ENCODE measurements around the gene PEX11A.

The PEX11A gene

DNA sequence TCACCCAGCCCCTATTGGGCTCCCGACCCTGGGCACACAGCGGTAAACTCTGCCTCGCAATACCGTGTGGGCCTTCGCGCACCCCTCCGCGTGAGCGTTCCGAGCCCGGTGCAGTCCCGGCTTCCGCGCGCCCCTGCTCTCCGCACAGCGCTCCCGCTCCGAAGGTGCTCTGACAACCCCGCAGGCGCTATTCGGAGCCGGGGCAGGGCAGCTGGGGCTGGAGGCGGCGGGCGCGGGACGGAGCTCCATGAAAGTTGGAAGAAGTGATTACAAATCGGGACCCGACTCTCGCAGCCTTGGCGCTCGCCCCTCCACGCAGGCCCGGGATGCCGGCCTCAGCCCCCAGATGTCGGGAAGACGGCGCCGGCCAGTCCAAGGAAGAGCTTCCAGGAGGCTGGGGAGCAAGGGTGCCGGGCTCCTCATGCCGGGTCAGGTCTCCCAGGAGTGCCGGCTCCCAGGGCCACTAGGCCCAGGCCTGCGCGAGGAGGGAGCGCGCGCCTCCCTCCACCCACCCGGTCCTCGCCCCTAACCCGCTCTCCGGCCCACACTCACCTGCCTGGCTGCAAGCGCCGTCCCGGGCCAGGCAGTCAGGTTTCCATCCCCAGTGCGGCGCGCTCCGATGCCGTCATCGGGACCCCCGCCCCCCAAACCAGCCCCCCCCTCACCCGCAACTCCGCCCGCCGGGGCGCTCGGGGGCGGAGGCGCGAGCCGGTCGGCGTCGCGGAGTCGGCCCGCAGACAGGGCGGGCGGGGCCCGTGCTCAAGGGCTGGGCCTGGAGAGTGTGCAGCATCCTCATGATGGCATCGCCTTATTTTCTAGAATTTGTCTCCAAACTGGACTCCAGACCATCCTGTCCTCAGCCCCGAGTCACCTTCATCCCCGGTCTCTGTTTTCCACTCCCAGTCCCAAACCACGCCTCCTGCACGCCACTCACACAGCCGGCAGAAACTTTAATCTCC is 35.4 kb downstream of the PEX11A start, which contains the start of gene KIF7:
TSS of gene KIF7 (minus strand) at position 621 of the 959 bp plus-strand sequence. CDS start 2,537 bp downstream, outside the sequence.
- POLR2A ChIA-PET, result interaction anchor here (1.3 to 1.6 kb wide), 2 partner anchors 10 to 13 kb away, joined by 4 to 5 read pairs; no protein-coding TSS in a partner anchor
- TF ChIP-seq, protein P1, sequence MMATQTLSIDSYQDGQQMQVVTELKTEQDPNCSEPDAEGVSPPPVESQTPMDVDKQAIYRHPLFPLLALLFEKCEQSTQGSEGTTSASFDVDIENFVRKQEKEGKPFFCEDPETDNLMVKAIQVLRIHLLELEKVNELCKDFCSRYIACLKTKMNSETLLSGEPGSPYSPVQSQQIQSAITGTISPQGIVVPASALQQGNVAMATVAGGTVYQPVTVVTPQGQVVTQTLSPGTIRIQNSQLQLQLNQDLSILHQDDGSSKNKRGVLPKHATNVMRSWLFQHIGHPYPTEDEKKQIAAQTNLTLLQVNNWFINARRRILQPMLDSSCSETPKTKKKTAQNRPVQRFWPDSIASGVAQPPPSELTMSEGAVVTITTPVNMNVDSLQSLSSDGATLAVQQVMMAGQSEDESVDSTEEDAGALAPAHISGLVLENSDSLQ (IDR thresholded peaks at IDR 0.05), result peak; percentile 63
- no peak for TF ChIP-seq ELF4 (IDR thresholded peaks at IDR 0.05)
- TF ChIP-seq LEF1 (IDR thresholded peaks at IDR 0.05; ENCODE audit: borderline replicate concordance), result no peak
- no peak for TF ChIP-seq FOXK2 (IDR thresholded peaks at IDR 0.05)
- peak; percentile 42; the same call in 1 of the 2 replicates for TF ChIP-seq L3MBTL2 (conservative IDR thresholded peaks at IDR 0.05)
- peak; percentile 50; the same call in 1 of the 2 replicates for TF ChIP-seq FOXM1 (IDR thresholded peaks at IDR 0.05; ENCODE audit: borderline replicate concordance)
- no peak for TF ChIP-seq CTBP1 (IDR thresholded peaks at IDR 0.05; ENCODE audit: borderline replicate concordance)
- no peak for TF ChIP-seq SUZ12 (IDR thresholded peaks at IDR 0.05)
- TF ChIP-seq TARDBP (IDR thresholded peaks at IDR 0.05), result no peak
- TF ChIP-seq FOXA1 (IDR thresholded peaks at IDR 0.05), result no peak
- no peak for TF ChIP-seq ARNT (IDR thresholded peaks at IDR 0.05)
- CTCF ChIA-PET, result interaction anchor here (0.5 kb wide), 1 partner anchor 315 kb away, joined by 6 read pairs; no protein-coding TSS in a partner anchor
- DNase-seq (ENCODE audit: extremely low spot score), result peak; percentile 92

DNA sequence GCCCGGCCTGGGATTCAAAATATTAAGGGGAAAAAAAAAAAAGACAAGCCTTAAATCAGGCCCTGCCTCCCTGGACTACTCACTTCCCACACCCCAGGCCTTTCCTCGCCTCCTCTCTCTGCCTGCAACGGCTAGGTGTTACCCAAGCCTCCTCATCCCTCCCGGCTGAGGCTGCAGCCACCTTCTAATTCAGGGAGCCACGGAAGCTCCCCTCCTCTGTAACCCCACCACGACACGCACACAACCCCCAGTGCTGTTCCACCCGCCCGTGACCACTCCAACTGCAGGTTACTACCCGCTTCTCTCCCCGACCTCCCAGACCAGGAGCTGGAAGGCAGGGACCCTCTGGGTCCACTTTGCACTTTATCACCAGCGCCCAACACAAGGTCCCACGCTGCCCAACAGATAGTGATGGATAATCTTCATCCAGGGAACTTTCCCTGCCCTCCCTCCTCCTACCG is 36.2 kb downstream of the PEX11A start:
- ChIA-PET CTCF (interaction anchor here (0.5 kb wide), 1 partner anchor 316 kb away, joined by 6 read pairs; no protein-coding TSS in a partner anchor), POLR2A (interaction anchor here (1.3 to 1.6 kb wide), 2 partner anchors 11 to 14 kb away, joined by 4 to 5 read pairs; no protein-coding TSS in a partner anchor)
- no peak for DNase-seq (ENCODE audit: extremely low spot score)
- TF ChIP-seq FOXA1 (IDR thresholded peaks at IDR 0.05) (no peak), FOXM1 (IDR thresholded peaks at IDR 0.05; ENCODE audit: borderline replicate concordance) (no peak), ARNT (IDR thresholded peaks at IDR 0.05) (no peak), BHLHE40 (IDR thresholded peaks at IDR 0.05; ENCODE audit: borderline replicate concordance) (no peak), NFRKB (IDR thresholded peaks at IDR 0.05) (no peak), ELF4 (IDR thresholded peaks at IDR 0.05) (no peak), FOXK2 (IDR thresholded peaks at IDR 0.05) (no peak), L3MBTL2 (conservative IDR thresholded peaks at IDR 0.05) (no peak), LEF1 (IDR thresholded peaks at IDR 0.05; ENCODE audit: borderline replicate concordance) (no peak), HDGF (IDR thresholded peaks at IDR 0.05; ENCODE audit: borderline replicate concordance) (no peak), TARDBP (IDR thresholded peaks at IDR 0.05) (no peak), CTBP1 (IDR thresholded peaks at IDR 0.05; ENCODE audit: borderline replicate concordance) (no peak)
- TF ChIP-seq, protein P1 (IDR thresholded peaks at IDR 0.05), result no peak

- DNase-seq (ENCODE audit: extremely low spot score), result no peak
- no peak for TF ChIP-seq ZNF384 (IDR thresholded peaks at IDR 0.05)
- no peak for TF ChIP-seq SP1 (IDR thresholded peaks at IDR 0.05)
- no peak for TF ChIP-seq HDGF (IDR thresholded peaks at IDR 0.05; ENCODE audit: borderline replicate concordance)
- ChIA-PET POLR2A (no interaction called here), CTCF (no interaction called here)
Observed at GRCh38 chr15:89653578-89653977, 37.0 kb downstream of the PEX11A start.

GRCh38 chr15:89652666-89653065 is 37.9 kb downstream of the PEX11A start:
- TF ChIP-seq LEF1 (IDR thresholded peaks at IDR 0.05; ENCODE audit: borderline replicate concordance), result no peak
- TF ChIP-seq HDGF (IDR thresholded peaks at IDR 0.05; ENCODE audit: borderline replicate concordance), result no peak
- no peak for TF ChIP-seq BHLHE40 (IDR thresholded peaks at IDR 0.05; ENCODE audit: borderline replicate concordance)
- TF ChIP-seq FOXK2 (IDR thresholded peaks at IDR 0.05), result no peak
- no peak for TF ChIP-seq L3MBTL2 (conservative IDR thresholded peaks at IDR 0.05)
- TF ChIP-seq NFRKB (IDR thresholded peaks at IDR 0.05), result no peak
- no peak for TF ChIP-seq SUZ12 (IDR thresholded peaks at IDR 0.05)
- ChIA-PET POLR2A (no interaction called here), CTCF (no interaction called here)
- no peak for DNase-seq (ENCODE audit: extremely low spot score)

DNA sequence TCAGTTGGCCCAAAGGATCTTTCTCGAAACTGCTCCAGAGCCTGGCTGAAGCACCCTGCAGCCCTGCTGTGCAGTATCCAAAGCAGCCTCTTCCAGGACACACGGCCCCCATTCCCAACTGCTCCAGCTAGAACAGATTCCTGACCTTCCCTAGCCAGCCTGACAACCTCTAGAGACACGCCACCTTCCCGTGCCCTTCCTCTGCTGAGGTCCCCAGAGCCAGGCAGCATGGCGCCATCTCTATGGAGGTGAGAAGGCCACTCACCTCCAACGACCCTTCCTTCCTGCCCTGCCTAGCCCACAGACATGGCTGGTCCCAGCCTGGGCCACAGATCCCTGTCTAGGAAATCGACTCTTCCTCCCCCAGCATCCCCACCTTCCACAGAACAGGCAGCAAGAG is 38.4 kb downstream of the PEX11A start:
- TF ChIP-seq CTBP1 (IDR thresholded peaks at IDR 0.05; ENCODE audit: borderline replicate concordance), result no peak
- no peak for TF ChIP-seq FOXA1 (IDR thresholded peaks at IDR 0.05)
- TF ChIP-seq, protein P1 (IDR thresholded peaks at IDR 0.05), result no peak
- no peak for TF ChIP-seq LEF1 (IDR thresholded peaks at IDR 0.05; ENCODE audit: borderline replicate concordance)
- TF ChIP-seq ELF4 (IDR thresholded peaks at IDR 0.05), result no peak
- TF ChIP-seq BHLHE40 (IDR thresholded peaks at IDR 0.05; ENCODE audit: borderline replicate concordance), result no peak
- no peak for TF ChIP-seq NFRKB (IDR thresholded peaks at IDR 0.05)
- ChIA-PET POLR2A (no interaction called here), CTCF (no interaction called here)
- DNase-seq (ENCODE audit: extremely low spot score), result no peak

- CTCF ChIA-PET, result no interaction called here
- TF ChIP-seq NFRKB (IDR thresholded peaks at IDR 0.05), result no peak
- TF ChIP-seq ZNF384 (IDR thresholded peaks at IDR 0.05), result no peak
- no peak for TF ChIP-seq FOXK2 (IDR thresholded peaks at IDR 0.05)
- no peak for TF ChIP-seq HDGF (IDR thresholded peaks at IDR 0.05; ENCODE audit: borderline replicate concordance)
- TF ChIP-seq ELF4 (IDR thresholded peaks at IDR 0.05), result no peak
- no peak for TF ChIP-seq FOXM1 (IDR thresholded peaks at IDR 0.05; ENCODE audit: borderline replicate concordance)
- TF ChIP-seq BHLHE40 (IDR thresholded peaks at IDR 0.05; ENCODE audit: borderline replicate concordance), result no peak
- TF ChIP-seq, protein P1 (IDR thresholded peaks at IDR 0.05), result no peak
- no peak for TF ChIP-seq LEF1 (IDR thresholded peaks at IDR 0.05; ENCODE audit: borderline replicate concordance)
- TF ChIP-seq CTBP1 (IDR thresholded peaks at IDR 0.05; ENCODE audit: borderline replicate concordance), result no peak
- TF ChIP-seq SUZ12 (IDR thresholded peaks at IDR 0.05), result no peak
- TF ChIP-seq L3MBTL2 (conservative IDR thresholded peaks at IDR 0.05), result no peak
- TF ChIP-seq ARNT (IDR thresholded peaks at IDR 0.05), result no peak
- no peak for TF ChIP-seq FOXA1 (IDR thresholded peaks at IDR 0.05)
- no peak for TF ChIP-seq TARDBP (IDR thresholded peaks at IDR 0.05)
- TF ChIP-seq SP1 (IDR thresholded peaks at IDR 0.05), result no peak
- no peak for DNase-seq (ENCODE audit: extremely low spot score)
- POLR2A ChIA-PET, result no interaction called here
Observed at GRCh38 chr15:89649716-89650115, 40.8 kb downstream of the PEX11A start.
